Measurements from ENCODE around the gene CHST6. TPM values are rescaled to one million over a fixed set of nuclear protein-coding genes. Genes with fewer than 3 reads are reported as not detected.
A peak's percentile ranks its signal among the peaks of the same experiment; 100 is the strongest.

CHST6 gene
- total RNA-seq, 4 donors from 2014 or later, result under 0.01 to 3.9 (median 0.40) TPM

- Histone ChIP-seq H3K4me3 (peak overlapping the region in 1 of 4 donors; percentile 18), H3K27me3 (no peaks in the 10 kb centered on the region), H3K4me1 (no peaks in the 10 kb centered on the region), H3K27ac (peak overlapping the region in 1 of 4 donors; percentile 59), H3K9me3 (no peaks in the 10 kb centered on the region), H3K36me3 (peaks cover 0 to 14% (median 0%) of the 10 kb centered on the region in 3 donors)
- 64 to 67% methylated on average over 34 of the region's 34 CpGs for WGBS, 2 donors
- no peak for DNase-seq (ENCODE audit: low spot score in 2 of 2)
- no peak for TF ChIP-seq CTCF (IDR thresholded peaks at IDR 0.05)
- no peak for TF ChIP-seq POLR2A (IDR thresholded peaks at IDR 0.05)
These were observed 40.1 kb upstream of the CHST6 start for GRCh38 chr16:75535211-75535843.

- Histone ChIP-seq H3K36me3 (peaks cover 0 to 14% (median 0%) of the 10 kb centered on the region in 3 donors), H3K4me3 (peak overlapping the region in 1 of 4 donors; percentile 4), H3K27me3 (no peaks in the 10 kb centered on the region), H3K4me1 (no peaks in the 10 kb centered on the region), H3K9me3 (no peaks in the 10 kb centered on the region), H3K27ac (no peak overlapping the region)
- DNase-seq (ENCODE audit: low spot score in 2 of 2), result no peak
- WGBS, 2 donors, result 80 to 83% methylated on average over 19 of the region's 19 CpGs
- TF ChIP-seq CTCF (IDR thresholded peaks at IDR 0.05) (no peak), EP300 (IDR thresholded peaks at IDR 0.05) (no peak), POLR2A (IDR thresholded peaks at IDR 0.05) (no peak)
These were observed 39.4 kb upstream of the CHST6 start for GRCh38 chr16:75534560-75535205.

- no peak overlapping the region for H3K27ac ChIP-seq
- no peak overlapping the region for H3K4me3 ChIP-seq
- no peaks in the 10 kb centered on the region for H3K9me3 ChIP-seq
- H3K36me3 ChIP-seq, result peaks cover 0 to 21% (median 0%) of the 10 kb centered on the region in 3 donors
- no peaks in the 10 kb centered on the region for H3K4me1 ChIP-seq
- TF ChIP-seq EP300 (IDR thresholded peaks at IDR 0.05) (no peak), POLR2A (IDR thresholded peaks at IDR 0.05) (no peak), CTCF (IDR thresholded peaks at IDR 0.05) (no peak)
- DNase-seq (ENCODE audit: low spot score in 2 of 2), result no peak
- 90 to 93% methylated on average over 2 of the region's 2 CpGs for WGBS, 2 donors
- no peaks in the 10 kb centered on the region for H3K27me3 ChIP-seq
These were observed 37.5 kb upstream of the CHST6 start for GRCh38 chr16:75532791-75533190.

GRCh38 chr16:75532142-75532765 is 37.0 kb upstream of the CHST6 start:
- no peaks in the 10 kb centered on the region for H3K4me1 ChIP-seq
- TF ChIP-seq EP300 (IDR thresholded peaks at IDR 0.05), result no peak
- no peak for TF ChIP-seq POLR2A (IDR thresholded peaks at IDR 0.05)
- no peak for TF ChIP-seq CTCF (IDR thresholded peaks at IDR 0.05)
- H3K36me3 ChIP-seq, result peaks cover 0 to 21% (median 0%) of the 10 kb centered on the region in 3 donors
- no peak overlapping the region for H3K4me3 ChIP-seq
- no peaks in the 10 kb centered on the region for H3K27me3 ChIP-seq
- WGBS, 2 donors, result 79 to 91% methylated on average over 8 of the region's 8 CpGs
- DNase-seq (ENCODE audit: low spot score in 2 of 2), result no peak
- no peak overlapping the region for H3K27ac ChIP-seq
- H3K9me3 ChIP-seq, result no peaks in the 10 kb centered on the region

- DNase-seq (ENCODE audit: low spot score in 2 of 2), result no peak
- WGBS, 2 donors, result 93 to 94% methylated on average over 29 of the region's 29 CpGs
- Histone ChIP-seq H3K4me3 (no peak overlapping the region), H3K27ac (no peak overlapping the region), H3K4me1 (no peaks in the 10 kb centered on the region), H3K27me3 (no peaks in the 10 kb centered on the region), H3K36me3 (peaks cover 0 to 29% (median 0%) of the 10 kb centered on the region in 3 donors), H3K9me3 (no peaks in the 10 kb centered on the region)
- TF ChIP-seq CTCF (IDR thresholded peaks at IDR 0.05) (no peak), EP300 (IDR thresholded peaks at IDR 0.05) (no peak), POLR2A (IDR thresholded peaks at IDR 0.05) (no peak)
These were observed 34.7 kb upstream of the CHST6 start for GRCh38 chr16:75529959-75530358.
